Endothelial cell of umbilical vein (primary cell): ENCODE results near the gene FGF6. TPM values are rescaled to one million over a fixed set of nuclear protein-coding genes. Genes with fewer than 3 reads are reported as not detected.

Experiments used
- BruUV-seq: library from RNA; stranded (reverse); fragments of 400-500 nt; replicated peaks from 2 replicates; lab custom pipeline; 2021; lab: Mats Ljungman, UMichigan
- CTCF ChIA-PET: fragments of 300-600, 350-600 bp; sonication (Branson Sonifier 250); formaldehyde crosslinking; loops from one replicate; lab custom pipeline; 2021; ENCODE audit warnings: antibody characterized with exemption, inconsistent platforms; lab: Charles Lee
- POLR2A ChIA-PET: fragments of 300-600, 350-600 bp; sonication (Branson Sonifier 250); formaldehyde crosslinking; loops from one replicate; lab custom pipeline; 2021; ENCODE audit warnings: antibody characterized with exemption, inconsistent platforms; lab: Charles Lee
- DNase-seq: peaks from one replicate; pipeline ENCODE4 v3.0.0-alpha.2; 2011; ENCODE audit warnings: low read depth, low spot score
- FAIRE-seq: peaks from 2 replicates; lab custom pipeline; 2011; peaks lifted over from hg19 to GRCh38; lab: Jason Lieb, UNC
- H2AFZ ChIP-seq: 2 replicates; pipeline ENCODE4 v1.6.0; 2012; ENCODE audit warnings: low read depth, low read length, control low read depth, inconsistent platforms
- H3K27ac ChIP-seq: 2 replicates; pipeline ENCODE4 v1.5.1; 2011; ENCODE audit warnings: low read depth, mild to moderate bottlenecking, control low read depth, low read length, moderate library complexity; ENCODE audit not compliant: insufficient read depth
- H3K27me3 ChIP-seq, 2 experiments: 2 replicates each; pipeline versions ENCODE4 v1.6.0 to v1.6.1; 2011; ENCODE audit warnings: low read length in 2 of 2, mixed read lengths in 1 of 2; ENCODE audit not compliant: control insufficient read depth in 2 of 2, insufficient read depth in 2 of 2
- H3K36me3 ChIP-seq, 2 experiments: 2 replicates in 1 of 2; 3 replicates in 1 of 2; pipeline ENCODE4 v1.5.1; 2011; ENCODE audit warnings: low read length in 2 of 2, mild to moderate bottlenecking in 1 of 2, moderate library complexity in 1 of 2; ENCODE audit not compliant: control insufficient read depth in 2 of 2, insufficient read depth in 2 of 2; ENCODE audit errors: extremely low read depth in 1 of 2
- H3K4me1 ChIP-seq: 3 replicates; pipeline ENCODE4 v1.5.1; 2011; ENCODE audit warnings: mild to moderate bottlenecking, low read length; ENCODE audit not compliant: control insufficient read depth, insufficient read depth; ENCODE audit errors: extremely low read depth
- H3K4me2 ChIP-seq: 2 replicates; pipeline ENCODE4 v1.6.1; 2011; ENCODE audit warnings: low read length, control low read depth, mixed read lengths; ENCODE audit not compliant: insufficient read depth
- H3K4me3 ChIP-seq, 3 experiments: fragments of 200-600 bp in 1 of 3; sonication (generic), shearing (Covaris generic) in 1 of 3; replicated peaks in 1 of 3; 2 replicates each; pipeline ENCODE4 v1.5.1; 2011 to 2016; ENCODE audit warnings: control low read depth in 3 of 3, low read length in 3 of 3, mild to moderate bottlenecking in 2 of 3, inconsistent platforms in 1 of 3, low read depth in 1 of 3, moderate library complexity in 1 of 3; ENCODE audit not compliant: insufficient read depth in 1 of 3
- H3K79me2 ChIP-seq: 2 replicates; pipeline ENCODE4 v1.6.0; 2012; ENCODE audit warnings: low read length, inconsistent platforms; ENCODE audit not compliant: control insufficient read depth, insufficient read depth
- H3K9ac ChIP-seq: replicated peaks from 2 replicates; pipeline ENCODE3; 2011; ENCODE audit warnings: low read length, control low read depth; ENCODE audit not compliant: insufficient read depth; ENCODE audit errors: extremely low read depth
- H3K9me1 ChIP-seq: replicated peaks from 3 replicates; pipeline ENCODE4 v1.6.0; 2011; ENCODE audit warnings: mild to moderate bottlenecking, low read length; ENCODE audit not compliant: control insufficient read depth, insufficient read depth; ENCODE audit errors: extremely low read depth
- H3K9me3 ChIP-seq: replicated peaks from 2 replicates; pipeline ENCODE4 v1.5.1; 2012; ENCODE audit warnings: low read length, inconsistent platforms; ENCODE audit not compliant: control insufficient read depth, insufficient read depth
- H4K20me1 ChIP-seq: replicated peaks from 2 replicates; pipeline ENCODE3; 2011; ENCODE audit warnings: mild to moderate bottlenecking, low read length; ENCODE audit not compliant: control insufficient read depth, insufficient read depth; ENCODE audit errors: extremely low read depth
- CTCF ChIP-seq, 2 donors: IDR thresholded peaks; 1 replicate in 1 of 2; 2 replicates in 1 of 2; pipeline ENCODE4 v1.5.1; 2011; ENCODE audit warnings: low read length in 2 of 2, mild to moderate bottlenecking in 2 of 2, moderate library complexity in 2 of 2, control low read depth in 1 of 2, inconsistent platforms in 1 of 2, low read depth in 1 of 2; ENCODE audit not compliant: insufficient read depth in 1 of 2; ENCODE audit errors: extremely low read depth in 1 of 2
- EZH2 ChIP-seq: IDR thresholded peaks from 2 replicates; pipeline ENCODE4 v1.6.1; 2012; ENCODE audit warnings: borderline replicate concordance, low read depth, mild to moderate bottlenecking, moderate library complexity, low read length, inconsistent platforms; ENCODE audit not compliant: severe bottlenecking
- FOS ChIP-seq: IDR thresholded peaks from 2 replicates; pipeline ENCODE4 v1.6.1; 2011; ENCODE audit warnings: mild to moderate bottlenecking, low read length, moderate library complexity, borderline replicate concordance; ENCODE audit not compliant: insufficient read depth
- GATA2 ChIP-seq: IDR thresholded peaks from 2 replicates; pipeline ENCODE4 v1.7.0; 2011; ENCODE audit warnings: low read depth, mild to moderate bottlenecking, moderate library complexity, mixed read lengths, low read length; ENCODE audit not compliant: insufficient read length, insufficient read depth
- JUN ChIP-seq: IDR thresholded peaks from 2 replicates; pipeline ENCODE4 v1.6.1; 2011; ENCODE audit warnings: borderline replicate concordance, low read depth; ENCODE audit not compliant: insufficient read length, insufficient read depth
- MAX ChIP-seq: IDR thresholded peaks from 2 replicates; pipeline ENCODE4 v1.6.1; 2011; ENCODE audit not compliant: insufficient read depth, insufficient read length
- MYC ChIP-seq: IDR thresholded peaks from one replicate; pipeline ENCODE4 v1.6.1; 2011; ENCODE audit warnings: mild to moderate bottlenecking, low read depth, low read length
- POLR2A ChIP-seq: IDR thresholded peaks from 2 replicates; pipeline ENCODE4 v1.6.1; 2012; ENCODE audit warnings: low read depth, mild to moderate bottlenecking, control low read depth, low read length
- POLR2AphosphoS5 ChIP-seq: IDR thresholded peaks from 2 replicates; pipeline ENCODE4 v1.6.1; 2012; ENCODE audit warnings: low read depth, mild to moderate bottlenecking, control low read depth, low read length, moderate library complexity; ENCODE audit not compliant: insufficient read depth
- dilution Hi-C: fragments of 300-500 bp; cut with MboI; formaldehyde crosslinking; loops from one replicate; pipeline ENCODE4 v1.15.0; 2019; ENCODE audit warnings: low sequenced_read_pairs; ENCODE audit not compliant: extremely low pct_ligation_motif_present
- intact Hi-C: fragments of 100-400 bp; cut with micrococcal nuclease; formaldehyde crosslinking; loops from one replicate; pipeline ENCODE4 v1.10.0; 2022
- polyA plus RNA-seq, 4 experiments: library from polyadenylated mRNA; depleted of rRNA in 3 of 4; stranded (reverse) in 3 of 4; unstranded in 1 of 4; fragments of >200 nt; gene quantifications; 2 replicates each; pipeline versions ENCODE4 v1.2.1 to v1.2.3, GENCODE V29; 2011 to 2012; ENCODE audit warnings: missing spikeins in 1 of 4
- total RNA-seq: library from RNA; stranded (reverse); gene quantifications from 2 replicates; pipeline ENCODE4 v1.2.3, GENCODE V29; 2021

The FGF6 gene
- total and polyA plus RNA-seq, 2 donors (not counting 3 experiments of a cell fraction or from before 2014, with no cell fraction given) = not detected

GRCh38 chr12:4439736-4440135 is 5.9 kb downstream of the FGF6 start:
- no peak overlapping the region for H3K27ac ChIP-seq
- H3K4me2 ChIP-seq = no peak overlapping the region
- H3K27me3 ChIP-seq = peaks cover 0 to 3% of the 10 kb centered on the region in 2 experiments
- no peak for DNase-seq
- no peaks in the 10 kb centered on the region for H3K36me3 ChIP-seq
- intact Hi-C loops (no loop called here), dilution Hi-C loops (no loop called here)
- H3K9me1 ChIP-seq = no peaks in the 10 kb centered on the region
- no TSS peak for BruUV-seq
- no peak overlapping the region for H2AFZ ChIP-seq
- CTCF ChIA-PET = interaction anchor here (0.9 to 1.3 kb wide), 2 partner anchors 17 to 24 kb away, joined by 3 read pairs; no protein-coding TSS in a partner anchor
- H3K4me3 ChIP-seq = no peak overlapping the region
- no peak for FAIRE-seq
- H3K9me3 ChIP-seq = no peaks in the 10 kb centered on the region
- POLR2A ChIA-PET = no interaction called here
- no peak for TF ChIP-seq POLR2A
- no peak for TF ChIP-seq EZH2
- TF ChIP-seq FOS = no peak
- no peak for TF ChIP-seq GATA2
- TF ChIP-seq MAX = no peak
- TF ChIP-seq MYC = no peak
- TF ChIP-seq POLR2AphosphoS5 = no peak
- no peak for TF ChIP-seq JUN
- TF ChIP-seq CTCF (IDR thresholded peaks at IDR 0.05; ENCODE audit: extremely low read depth in 1 of 2, insufficient read depth in 1 of 2, low read depth in 1 of 2, low read length in 2 of 2) = no peak
- H4K20me1 ChIP-seq = no peaks in the 10 kb centered on the region
- no peak overlapping the region for H3K9ac ChIP-seq
- H3K4me1 ChIP-seq = no peaks in the 10 kb centered on the region
- H3K79me2 ChIP-seq = no peaks in the 10 kb centered on the region
